Measurements from ENCODE around the gene UBE4B. TPM values are rescaled to one million over a fixed set of nuclear protein-coding genes. Genes with fewer than 3 reads are reported as not detected.

The UBE4B gene
- total RNA-seq, 1 donor from 2014 or later, result 37.7 TPM

DNA sequence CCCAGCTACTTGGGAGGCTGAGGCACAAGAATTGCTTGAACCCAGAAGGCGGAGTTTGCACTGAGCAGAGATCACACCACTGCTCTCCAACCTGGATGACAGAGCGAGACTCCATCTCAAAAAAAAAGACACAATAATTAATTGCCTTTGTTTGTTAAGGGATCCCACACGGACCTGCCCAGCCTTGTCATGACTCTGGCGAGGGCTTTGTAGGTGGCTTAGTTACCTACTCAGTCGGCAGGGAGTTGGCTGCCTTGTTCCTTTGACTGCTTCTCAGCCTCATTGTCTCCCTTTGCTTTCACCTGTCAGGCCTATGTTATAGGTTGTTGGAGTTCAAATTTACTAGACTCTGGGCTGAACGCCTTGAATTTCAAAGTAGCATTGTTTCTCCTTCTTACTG lies 82.0 kb downstream of the UBE4B start:
- DNase-seq (ENCODE audit: low spot score), result no peak
- peaks cover 13% of the 10 kb centered on the region for H3K36me3 Mint-ChIP-seq (ENCODE audit: low read depth)
- no peaks in the 10 kb centered on the region for H3K27me3 Mint-ChIP-seq (ENCODE audit: low read depth)
- intact Hi-C loops (cut with micrococcal nuclease), result no loop called here
- H3K4me1 Mint-ChIP-seq (ENCODE audit: low read depth), result peaks cover 2% of the 10 kb centered on the region
- H3K9me3 Mint-ChIP-seq, result no peaks in the 10 kb centered on the region
- H3K27ac Mint-ChIP-seq, result no peak overlapping the region
- H3K4me3 Mint-ChIP-seq (ENCODE audit: low read depth), result no peak overlapping the region

DNA sequence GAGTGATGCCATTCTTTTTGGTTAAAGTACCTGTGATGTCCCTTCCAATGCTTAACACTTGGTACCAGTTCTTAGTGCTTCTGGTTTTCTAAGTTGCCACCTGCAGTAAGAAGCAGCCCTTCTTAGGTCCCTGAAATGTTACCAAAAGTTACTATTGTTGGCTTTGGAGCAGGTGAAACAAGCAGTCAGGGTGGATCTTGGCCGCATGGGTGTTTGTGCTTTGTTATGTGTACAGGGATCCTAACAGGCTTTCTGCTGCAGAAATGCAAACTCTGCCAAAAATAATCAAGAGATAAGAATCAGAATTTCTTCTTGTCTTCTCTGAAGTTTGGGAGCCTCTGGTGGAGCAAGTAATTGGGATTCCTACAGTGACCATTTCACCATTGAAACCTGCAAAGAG lies 84.4 kb downstream of the UBE4B start:
- Mint-ChIP-seq H3K4me1 (ENCODE audit: low read depth) (peaks cover 2% of the 10 kb centered on the region), H3K27me3 (ENCODE audit: low read depth) (no peaks in the 10 kb centered on the region), H3K27ac (no peak overlapping the region), H3K36me3 (ENCODE audit: low read depth) (peaks cover 15% of the 10 kb centered on the region), H3K4me3 (ENCODE audit: low read depth) (no peak overlapping the region), H3K9me3 (no peaks in the 10 kb centered on the region)
- intact Hi-C loops (cut with micrococcal nuclease), result no loop called here
- no peak for DNase-seq (ENCODE audit: low spot score)

DNA sequence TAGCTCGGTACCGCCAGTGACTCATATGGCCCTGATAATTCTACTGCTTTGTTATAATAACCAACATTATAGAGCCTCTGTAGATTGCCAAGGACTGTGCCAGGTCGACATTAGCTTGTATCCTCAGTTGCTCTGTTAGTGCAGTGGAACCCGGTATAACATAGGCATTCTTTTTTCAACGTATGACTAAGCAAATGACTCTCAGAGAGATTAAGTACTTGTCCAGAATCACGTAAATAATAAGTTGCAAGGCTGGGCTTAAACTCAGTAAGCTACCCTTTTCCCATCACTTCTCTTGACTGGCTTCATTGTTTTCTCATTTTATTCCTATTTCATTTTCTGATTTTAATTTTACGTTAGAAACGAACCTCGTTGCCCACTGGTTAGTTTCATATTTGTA lies 85.1 kb downstream of the UBE4B start:
- DNase-seq (ENCODE audit: low spot score), result no peak
- H3K9me3 Mint-ChIP-seq, result no peaks in the 10 kb centered on the region
- no peak overlapping the region for H3K4me3 Mint-ChIP-seq (ENCODE audit: low read depth)
- peaks cover 19% of the 10 kb centered on the region for H3K36me3 Mint-ChIP-seq (ENCODE audit: low read depth)
- H3K27me3 Mint-ChIP-seq (ENCODE audit: low read depth), result no peaks in the 10 kb centered on the region
- intact Hi-C loops (cut with micrococcal nuclease), result no loop called here
- H3K4me1 Mint-ChIP-seq (ENCODE audit: low read depth), result peaks cover under 1% of the 10 kb centered on the region
- H3K27ac Mint-ChIP-seq, result no peak overlapping the region

DNA sequence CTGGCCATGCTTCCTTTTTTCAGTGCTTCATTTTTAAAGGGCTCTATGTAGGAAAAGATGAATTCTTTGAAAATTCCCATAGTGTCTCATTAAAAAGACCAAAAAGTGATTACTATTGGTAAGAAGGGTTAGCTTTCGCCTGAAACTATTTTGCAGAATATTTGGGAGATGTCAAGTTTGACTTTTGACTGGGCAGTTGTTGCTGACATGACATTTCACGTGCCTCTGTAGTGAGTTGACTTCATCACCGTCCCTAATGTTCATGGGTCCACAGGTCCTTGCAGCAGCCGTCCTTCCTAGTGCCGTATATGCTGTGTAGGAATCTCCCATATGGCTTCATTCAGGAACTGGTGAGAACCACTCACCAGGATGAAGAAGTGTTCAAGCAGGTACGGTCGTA lies 88.9 kb downstream of the UBE4B start:
- intact Hi-C loops (cut with micrococcal nuclease), result no loop called here
- Mint-ChIP-seq H3K4me1 (ENCODE audit: low read depth) (no peaks in the 10 kb centered on the region), H3K9me3 (no peaks in the 10 kb centered on the region), H3K36me3 (ENCODE audit: low read depth) (peaks cover 19% of the 10 kb centered on the region), H3K27ac (no peak overlapping the region), H3K27me3 (ENCODE audit: low read depth) (no peaks in the 10 kb centered on the region), H3K4me3 (ENCODE audit: low read depth) (no peak overlapping the region)
- DNase-seq (ENCODE audit: low spot score), result no peak

DNA sequence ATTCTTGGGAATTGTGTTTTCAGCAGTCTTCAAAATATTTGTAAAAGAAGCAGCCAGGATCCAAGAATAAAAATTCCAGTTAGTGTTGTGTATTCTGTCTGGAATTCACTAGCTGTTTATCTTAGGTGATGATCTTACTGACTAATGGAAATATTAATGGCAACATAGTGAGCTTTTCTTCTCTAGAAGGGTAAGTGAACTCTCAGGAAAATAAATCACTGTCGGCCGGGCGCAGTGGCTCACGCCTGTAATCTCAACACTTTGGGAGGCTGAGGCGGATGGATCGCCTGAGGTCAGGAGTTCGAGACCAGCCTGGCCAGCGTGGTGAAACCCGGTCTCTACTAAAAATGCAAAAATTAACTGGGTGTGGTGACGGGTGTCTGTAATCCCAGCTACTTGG lies 90.2 kb downstream of the UBE4B start:
- Mint-ChIP-seq H3K4me1 (ENCODE audit: low read depth) (no peaks in the 10 kb centered on the region), H3K9me3 (no peaks in the 10 kb centered on the region)

DNA sequence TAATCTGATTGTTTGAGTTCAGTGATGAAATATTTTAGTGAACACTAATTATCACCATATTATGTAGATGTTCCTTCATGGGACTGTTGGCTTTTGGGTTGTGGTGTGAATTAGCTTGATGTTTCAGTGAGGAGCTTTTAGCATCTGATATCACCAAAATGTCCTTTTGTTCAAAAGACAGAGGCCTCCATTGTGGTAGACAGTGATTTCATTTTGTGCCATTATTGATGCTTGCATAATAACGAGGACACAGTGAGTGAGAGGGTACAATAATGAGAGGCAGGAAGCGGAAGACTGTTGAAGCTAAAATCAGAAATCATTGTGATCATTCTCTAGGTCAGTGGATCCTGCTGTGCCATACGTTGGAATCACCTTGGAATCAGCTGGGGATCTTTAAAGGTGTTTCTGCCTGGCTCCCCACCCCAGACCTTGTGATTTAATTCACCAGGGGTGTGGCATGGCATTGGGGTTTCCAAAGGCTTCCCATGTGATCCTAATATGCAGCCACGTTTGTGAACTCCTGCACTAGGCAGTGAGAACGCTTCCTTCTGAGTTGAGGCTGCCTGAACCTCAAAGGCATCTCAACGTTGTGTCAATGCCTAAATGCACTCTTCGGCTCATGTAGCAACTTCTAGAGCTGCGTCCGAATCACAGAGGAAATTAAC lies 95.5 kb downstream of the UBE4B start:
- H3K9me3 Mint-ChIP-seq, result no peaks in the 10 kb centered on the region
- no peaks in the 10 kb centered on the region for H3K4me1 Mint-ChIP-seq (ENCODE audit: low read depth)
- intact Hi-C loops (cut with micrococcal nuclease), result no loop called here
- H3K27me3 Mint-ChIP-seq (ENCODE audit: low read depth), result no peaks in the 10 kb centered on the region
- peaks cover 13% of the 10 kb centered on the region for H3K36me3 Mint-ChIP-seq (ENCODE audit: low read depth)
- no peak for DNase-seq (ENCODE audit: low spot score)
- H3K4me3 Mint-ChIP-seq (ENCODE audit: low read depth), result no peak overlapping the region
- no peak overlapping the region for H3K27ac Mint-ChIP-seq

More for the DNA sequence above, 90.2 kb downstream of the UBE4B start:
- no peak overlapping the region for H3K4me3 Mint-ChIP-seq (ENCODE audit: low read depth)
- intact Hi-C loops (cut with micrococcal nuclease), result no loop called here
- peaks cover 19% of the 10 kb centered on the region for H3K36me3 Mint-ChIP-seq (ENCODE audit: low read depth)
- H3K27me3 Mint-ChIP-seq (ENCODE audit: low read depth), result no peaks in the 10 kb centered on the region
- DNase-seq (ENCODE audit: low spot score), result no peak
- H3K27ac Mint-ChIP-seq, result no peak overlapping the region

DNA sequence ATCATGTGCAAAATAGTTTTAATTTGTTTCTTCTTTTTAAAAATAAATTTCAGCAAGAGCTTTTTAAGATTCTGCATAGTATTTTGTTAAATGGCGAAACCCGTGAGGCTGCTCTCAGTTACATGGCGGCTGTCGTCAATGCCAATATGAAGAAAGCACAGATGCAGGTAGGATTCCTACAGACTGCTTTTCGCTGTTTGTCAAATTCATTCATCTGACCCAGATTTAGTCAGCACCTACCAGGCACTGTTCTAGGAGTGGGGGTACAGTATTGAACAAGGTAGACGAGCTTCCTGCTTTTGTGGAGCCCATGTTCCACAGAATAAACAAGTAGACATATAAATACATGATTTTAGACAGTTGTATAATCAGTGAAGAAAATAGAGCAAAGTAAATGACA lies 99.6 kb downstream of the UBE4B start:
- no peaks in the 10 kb centered on the region for H3K27me3 Mint-ChIP-seq (ENCODE audit: low read depth)
- intact Hi-C loops (cut with micrococcal nuclease), result no loop called here
- no peak for DNase-seq (ENCODE audit: low spot score)
- no peak overlapping the region for H3K4me3 Mint-ChIP-seq (ENCODE audit: low read depth)
- no peaks in the 10 kb centered on the region for H3K4me1 Mint-ChIP-seq (ENCODE audit: low read depth)
- H3K27ac Mint-ChIP-seq, result no peak overlapping the region
- peaks cover 22% of the 10 kb centered on the region for H3K36me3 Mint-ChIP-seq (ENCODE audit: low read depth)
- H3K9me3 Mint-ChIP-seq, result no peaks in the 10 kb centered on the region

DNA sequence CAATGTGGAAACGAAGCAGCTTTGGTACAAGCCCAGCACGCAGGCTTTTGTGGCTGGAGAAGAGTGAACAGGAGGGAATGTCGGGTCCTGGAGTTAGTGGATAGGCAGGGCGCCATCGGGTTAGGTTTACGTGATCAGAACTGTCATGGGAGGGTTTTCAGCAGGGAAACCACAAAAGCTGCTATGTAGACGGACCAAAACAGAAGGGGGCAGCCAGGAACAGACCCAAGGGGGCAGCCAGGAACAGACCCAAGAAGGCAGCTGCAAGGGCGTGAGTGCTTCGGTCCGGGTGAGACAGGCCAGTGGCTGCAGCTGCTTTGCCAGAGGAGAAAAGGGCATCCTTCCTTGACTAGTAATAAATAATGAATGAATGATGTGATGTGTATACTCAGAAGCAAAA lies 100.1 kb downstream of the UBE4B start:
- Mint-ChIP-seq H3K4me3 (ENCODE audit: low read depth) (no peak overlapping the region), H3K4me1 (ENCODE audit: low read depth) (no peaks in the 10 kb centered on the region), H3K27me3 (ENCODE audit: low read depth) (no peaks in the 10 kb centered on the region), H3K36me3 (ENCODE audit: low read depth) (peaks cover 25% of the 10 kb centered on the region), H3K9me3 (no peaks in the 10 kb centered on the region), H3K27ac (no peak overlapping the region)
- DNase-seq (ENCODE audit: low spot score), result no peak
- intact Hi-C loops (cut with micrococcal nuclease), result no loop called here

DNA sequence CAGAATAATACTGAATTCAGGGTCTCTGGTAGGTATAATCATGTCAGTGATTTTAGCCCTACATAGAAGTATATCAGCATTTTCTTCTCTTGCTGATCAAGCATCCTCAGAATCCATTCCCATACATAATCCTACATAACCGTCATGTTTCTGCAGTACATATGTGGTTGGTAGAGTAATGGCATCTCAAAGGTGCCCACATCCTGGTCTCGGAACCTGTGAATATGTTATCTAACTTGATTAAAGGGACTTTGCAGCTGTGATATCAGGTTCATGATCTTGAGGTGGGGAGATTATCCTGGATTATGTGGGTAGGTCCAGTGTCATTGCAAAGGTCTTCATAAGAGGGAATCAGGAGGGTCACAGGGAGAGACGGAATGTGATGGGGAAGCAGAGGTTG lies 108.2 kb downstream of the UBE4B start:
- DNase-seq (ENCODE audit: low spot score), result no peak
- intact Hi-C loops (cut with micrococcal nuclease), result no loop called here
- H3K4me3 Mint-ChIP-seq (ENCODE audit: low read depth), result no peak overlapping the region
- no peaks in the 10 kb centered on the region for H3K27me3 Mint-ChIP-seq (ENCODE audit: low read depth)
- H3K36me3 Mint-ChIP-seq (ENCODE audit: low read depth), result peaks cover 12% of the 10 kb centered on the region
- H3K4me1 Mint-ChIP-seq (ENCODE audit: low read depth), result peaks cover 3% of the 10 kb centered on the region
- no peak overlapping the region for H3K27ac Mint-ChIP-seq
- H3K9me3 Mint-ChIP-seq, result no peaks in the 10 kb centered on the region

DNA sequence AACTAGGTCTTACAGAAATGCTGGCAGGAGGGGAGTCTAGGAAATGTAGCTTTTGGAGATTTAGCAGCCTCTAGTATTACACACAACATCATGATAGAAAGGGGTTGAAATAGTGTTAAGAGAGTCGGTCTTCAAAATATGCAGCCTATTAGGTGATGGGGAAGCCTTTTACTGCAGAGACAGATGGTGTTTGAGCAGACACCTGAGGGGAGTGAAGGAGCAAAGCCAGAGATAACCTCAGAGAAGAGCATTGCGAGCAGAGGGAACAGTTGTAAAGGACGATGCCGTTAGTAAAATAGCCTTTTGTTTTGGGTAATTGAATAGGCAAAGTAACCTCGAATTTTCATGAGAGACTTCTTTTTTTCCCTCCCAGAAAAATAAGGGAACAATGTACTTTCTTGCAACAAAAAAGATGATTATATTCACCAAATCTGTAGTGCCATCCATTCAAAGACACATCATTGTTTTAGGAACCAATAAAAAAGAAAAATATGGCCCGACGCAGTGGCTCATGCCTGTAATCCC lies 111.3 kb downstream of the UBE4B start:
- no peaks in the 10 kb centered on the region for H3K9me3 Mint-ChIP-seq
- H3K4me3 Mint-ChIP-seq (ENCODE audit: low read depth), result no peak overlapping the region
- intact Hi-C loops (cut with micrococcal nuclease), result no loop called here
- peaks cover 4% of the 10 kb centered on the region for H3K36me3 Mint-ChIP-seq (ENCODE audit: low read depth)
- no peak overlapping the region for H3K27ac Mint-ChIP-seq
- H3K4me1 Mint-ChIP-seq (ENCODE audit: low read depth), result peaks cover 3% of the 10 kb centered on the region
- DNase-seq (ENCODE audit: low spot score), result no peak
- H3K27me3 Mint-ChIP-seq (ENCODE audit: low read depth), result no peaks in the 10 kb centered on the region

DNA sequence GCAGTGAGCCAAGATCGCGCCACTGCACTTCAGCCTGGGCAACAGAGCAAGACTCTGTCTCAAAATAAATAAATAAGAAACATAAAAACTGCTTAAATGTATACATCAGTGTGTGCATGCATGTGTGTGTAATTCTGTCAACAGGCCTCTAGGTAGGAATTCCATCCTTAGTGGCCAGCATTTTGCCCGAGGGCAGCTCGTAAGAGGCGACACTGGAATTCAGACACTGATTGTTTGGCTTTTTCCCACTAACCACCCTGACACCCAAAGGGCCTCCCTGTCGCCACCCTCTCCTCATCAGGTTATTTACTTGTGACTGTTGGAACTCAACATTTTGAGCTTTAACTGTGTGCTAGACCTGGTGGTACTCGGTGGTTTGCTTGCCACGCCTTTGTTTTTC lies 113.6 kb downstream of the UBE4B start:
- no peak for DNase-seq (ENCODE audit: low spot score)
- no peaks in the 10 kb centered on the region for H3K27me3 Mint-ChIP-seq (ENCODE audit: low read depth)
- H3K27ac Mint-ChIP-seq, result no peak overlapping the region
- H3K4me3 Mint-ChIP-seq (ENCODE audit: low read depth), result no peak overlapping the region
- intact Hi-C loops (cut with micrococcal nuclease), result no loop called here
- H3K4me1 Mint-ChIP-seq (ENCODE audit: low read depth), result no peaks in the 10 kb centered on the region
- H3K36me3 Mint-ChIP-seq (ENCODE audit: low read depth), result peaks cover 4% of the 10 kb centered on the region
- H3K9me3 Mint-ChIP-seq, result no peaks in the 10 kb centered on the region

DNA sequence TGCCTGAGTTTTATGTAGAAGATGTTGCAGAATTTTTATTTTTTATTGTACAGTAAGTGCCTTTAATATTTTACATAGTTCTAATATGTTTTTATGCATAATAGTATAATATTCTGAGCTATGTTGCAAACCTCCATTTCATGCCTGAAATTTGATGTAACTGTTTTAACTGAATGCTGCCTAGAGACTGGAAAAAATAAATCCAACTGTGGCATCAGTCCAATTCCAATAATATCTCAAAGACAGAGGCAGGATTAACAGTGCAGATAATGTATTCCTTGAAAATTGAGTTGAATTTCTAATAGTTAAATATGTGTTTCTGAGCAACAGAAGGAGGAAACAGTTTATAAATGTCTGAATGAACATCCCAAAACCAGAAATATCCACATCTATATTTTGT lies 116.5 kb downstream of the UBE4B start:
- no peaks in the 10 kb centered on the region for H3K36me3 Mint-ChIP-seq (ENCODE audit: low read depth)
- no peak overlapping the region for H3K4me3 Mint-ChIP-seq (ENCODE audit: low read depth)
- H3K27ac Mint-ChIP-seq, result no peak overlapping the region
- no peak for DNase-seq (ENCODE audit: low spot score)
- no peaks in the 10 kb centered on the region for H3K27me3 Mint-ChIP-seq (ENCODE audit: low read depth)
- no peaks in the 10 kb centered on the region for H3K4me1 Mint-ChIP-seq (ENCODE audit: low read depth)
- no peaks in the 10 kb centered on the region for H3K9me3 Mint-ChIP-seq
- intact Hi-C loops (cut with micrococcal nuclease), result no loop called here

DNA sequence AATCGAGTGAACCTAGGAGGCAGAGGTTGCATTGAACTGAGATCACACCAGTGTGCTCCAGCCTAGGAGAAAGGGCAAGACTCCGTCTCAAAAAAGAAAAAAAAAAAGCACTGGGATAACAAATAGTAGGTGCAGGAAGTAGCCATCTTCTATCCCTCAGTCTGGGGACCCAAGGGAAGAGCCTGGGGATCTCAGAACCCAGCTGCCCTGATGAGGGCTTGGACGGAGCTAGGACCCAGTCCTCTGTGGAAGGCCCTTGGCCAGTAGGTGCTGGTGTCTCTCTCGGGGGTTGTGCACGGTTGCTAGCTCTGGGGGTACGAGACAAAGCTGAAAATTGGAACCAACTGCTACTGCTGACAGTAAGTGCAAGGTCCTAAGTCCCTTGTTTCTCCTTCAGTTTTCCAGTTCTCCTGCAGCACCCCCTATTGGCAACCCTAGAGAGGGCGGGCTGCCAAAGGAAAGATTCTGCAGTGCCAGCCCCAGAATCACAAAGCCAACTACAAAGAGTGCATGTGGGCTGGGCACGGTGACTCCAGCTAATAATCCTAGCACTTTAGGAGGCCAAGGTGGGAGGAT lies 120.0 kb downstream of the UBE4B start:
- Mint-ChIP-seq H3K4me1 (ENCODE audit: low read depth) (no peaks in the 10 kb centered on the region), H3K27me3 (ENCODE audit: low read depth) (no peaks in the 10 kb centered on the region), H3K36me3 (ENCODE audit: low read depth) (no peaks in the 10 kb centered on the region), H3K27ac (no peak overlapping the region), H3K9me3 (no peaks in the 10 kb centered on the region), H3K4me3 (ENCODE audit: low read depth) (no peak overlapping the region)
- intact Hi-C loops (cut with micrococcal nuclease), result loop anchor here (5.0 to 10.0 kb wide), 2 partner anchors 200 to 278 kb away; no protein-coding TSS in a partner anchor
- DNase-seq (ENCODE audit: low spot score), result no peak
